ENCODE results near the gene SLC9A1.
A peak's percentile ranks its signal among the peaks of the same experiment; 100 is the strongest.

SLC9A1 gene

DNA sequence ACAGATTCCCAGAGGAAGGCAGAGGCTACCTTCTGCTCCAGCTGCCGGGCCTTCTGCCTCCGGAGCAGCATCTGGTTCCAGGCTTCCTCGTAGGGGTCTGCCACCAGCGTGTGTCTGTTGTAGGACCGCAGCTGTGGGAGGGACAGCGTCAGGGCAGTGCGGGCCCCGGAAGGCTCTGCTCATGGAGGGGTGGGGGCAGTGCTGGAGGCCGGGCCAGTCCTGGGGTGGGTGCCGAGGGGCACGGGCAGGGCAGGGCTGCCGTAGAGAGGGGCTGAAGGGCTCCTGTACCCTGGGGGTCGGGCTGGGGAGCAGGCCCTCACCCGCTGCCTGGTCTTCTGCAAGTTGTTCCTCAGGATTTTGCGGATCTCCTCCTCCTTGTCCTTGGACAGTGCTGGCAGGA is 53.2 kb downstream of the SLC9A1 start:
- no peak for DNase-seq

DNA sequence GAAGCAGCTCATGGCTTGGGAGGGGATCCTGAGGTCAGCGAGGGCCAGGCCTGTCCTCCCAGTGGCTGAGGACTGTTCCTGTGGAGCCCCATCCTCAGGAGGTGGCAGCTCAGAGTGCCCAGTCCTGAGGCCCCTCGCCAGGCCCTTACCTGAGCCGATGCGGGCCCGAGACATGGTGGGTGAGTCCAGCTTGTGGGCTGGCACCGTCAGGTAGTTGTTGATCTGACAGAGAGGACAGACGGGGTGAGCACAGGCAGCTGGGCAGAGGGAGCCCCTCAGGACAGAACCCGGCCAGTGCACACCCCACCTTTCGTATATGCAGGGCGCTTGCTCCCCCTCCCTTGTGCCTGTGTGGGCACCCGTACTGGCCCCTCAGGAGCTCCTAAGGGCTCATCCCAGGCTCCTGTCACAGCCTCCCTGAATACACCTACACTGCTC is 53.9 kb downstream of the SLC9A1 start:
- DNase-seq: no peak

DNA sequence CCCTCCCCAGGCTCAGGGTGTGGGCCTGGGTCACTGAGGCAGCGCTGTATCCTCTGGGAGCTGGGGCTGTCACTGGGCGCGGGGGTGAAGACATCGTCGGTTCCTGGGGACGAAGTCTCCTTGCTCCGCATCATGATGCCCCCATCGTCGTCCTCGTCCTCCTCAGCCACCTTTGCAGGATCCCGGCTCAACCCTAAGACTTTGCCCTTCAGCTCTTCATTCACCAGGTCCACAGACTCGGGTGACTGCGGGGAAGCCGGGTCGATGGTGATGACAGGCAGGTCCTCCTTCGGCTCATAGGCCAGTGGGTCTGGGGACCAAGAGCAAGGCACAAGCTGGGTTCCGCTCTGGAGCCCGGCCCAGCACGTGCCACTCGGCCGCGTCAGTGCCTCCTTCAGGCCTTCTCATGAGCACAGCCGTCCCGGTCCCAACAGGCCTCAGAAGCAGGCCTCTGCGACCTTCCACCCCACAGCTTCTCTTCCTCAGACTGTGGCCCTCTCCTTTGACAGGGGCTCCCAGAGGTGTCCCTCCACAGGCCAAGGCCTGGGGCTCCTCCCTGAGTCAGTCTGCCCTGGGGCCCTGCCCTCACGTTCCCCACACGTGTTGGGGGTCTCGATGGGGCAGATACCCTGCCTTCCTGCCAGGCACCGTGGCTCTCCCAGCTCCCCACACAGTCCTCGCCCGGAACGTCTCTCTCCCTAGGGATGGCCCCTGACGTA is 54.4 kb downstream of the SLC9A1 start:
- DNase-seq: no peak

DNA sequence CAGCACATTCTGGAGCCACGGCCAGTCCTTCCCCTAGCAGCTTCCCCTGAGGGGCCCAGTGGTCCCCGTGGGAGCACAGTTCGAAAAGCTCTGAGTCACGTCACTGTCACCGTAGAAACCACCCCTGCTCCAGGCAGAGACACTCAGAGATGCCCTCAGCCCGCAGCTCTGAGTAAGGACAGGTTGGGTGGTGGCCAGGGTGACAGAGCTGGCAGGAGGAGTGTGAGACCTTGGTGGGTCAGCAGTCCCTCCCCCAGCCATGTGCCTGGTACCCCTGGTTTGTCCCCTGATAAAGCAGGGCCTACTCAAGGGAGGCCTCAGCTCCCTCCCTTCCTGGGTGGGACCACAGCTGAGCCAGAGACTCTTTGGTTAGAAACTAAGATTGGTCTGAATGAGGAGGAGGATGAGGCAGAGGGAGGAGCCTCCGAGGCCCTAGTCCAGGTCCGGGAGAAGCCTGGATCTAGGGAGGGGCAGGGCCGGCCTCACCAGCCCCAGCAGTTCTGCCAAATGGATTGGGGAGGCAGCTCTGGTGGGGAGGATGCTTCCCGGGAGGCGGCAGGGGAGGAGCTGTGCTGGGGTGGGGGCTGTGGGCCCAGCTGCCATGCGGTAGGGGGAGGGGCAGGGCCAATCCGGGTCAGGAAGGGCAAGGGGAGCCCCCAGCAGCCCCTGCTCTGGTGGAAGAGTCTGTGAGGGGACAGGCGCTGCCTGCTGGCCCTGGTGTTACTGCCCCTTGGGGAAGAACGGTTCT is 55.2 kb downstream of the SLC9A1 start:
- DNase-seq: peak; percentile 67

GRCh38 chr1:27099135-27099586 is 55.8 kb downstream of the SLC9A1 start:
- DNase-seq: peak; percentile 74

DNA sequence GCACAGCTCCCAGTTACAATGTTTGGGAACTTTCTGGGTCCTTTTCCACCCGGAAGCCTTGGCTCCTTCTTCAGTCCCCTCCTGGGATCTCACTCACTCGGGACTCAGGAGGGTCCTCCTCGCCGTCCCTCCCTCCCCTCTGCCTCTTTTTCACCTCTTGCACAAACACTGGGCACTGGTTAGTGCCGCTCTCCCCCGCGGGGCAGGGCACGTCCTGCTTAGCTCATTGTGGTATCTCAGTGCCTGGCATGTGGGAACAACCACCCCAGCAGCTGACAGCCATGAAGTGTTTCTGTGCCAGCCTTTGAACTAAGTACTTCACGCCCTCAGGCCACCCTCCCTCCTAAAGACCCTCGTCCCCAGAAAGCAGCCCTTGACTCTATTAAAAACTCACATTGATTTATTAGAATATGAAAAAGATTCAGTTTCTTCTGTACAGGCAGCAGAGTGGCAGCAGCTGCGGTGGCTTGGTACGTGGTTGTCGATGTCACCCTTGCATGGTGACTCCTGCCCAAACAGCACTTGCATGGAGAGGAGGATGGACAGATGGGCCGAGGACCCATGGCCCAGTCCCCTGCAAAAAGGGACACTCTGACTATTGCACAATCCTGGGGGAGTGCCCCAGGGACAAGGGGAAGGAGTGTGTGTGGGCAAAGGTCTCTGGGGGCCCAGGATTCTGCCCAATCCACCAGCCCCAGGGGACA is 56.3 kb downstream of the SLC9A1 start:
- DNase-seq: no peak

GRCh38 chr1:27097484-27097917 is 57.4 kb downstream of the SLC9A1 start:
- peak; percentile 87 for DNase-seq

- DNase-seq: no peak
These were observed 59.3 kb downstream of the SLC9A1 start for GRCh38 chr1:27095576-27095975.

GRCh38 chr1:27092888-27093287 is 62.0 kb downstream of the SLC9A1 start:
- DNase-seq: no peak

DNA sequence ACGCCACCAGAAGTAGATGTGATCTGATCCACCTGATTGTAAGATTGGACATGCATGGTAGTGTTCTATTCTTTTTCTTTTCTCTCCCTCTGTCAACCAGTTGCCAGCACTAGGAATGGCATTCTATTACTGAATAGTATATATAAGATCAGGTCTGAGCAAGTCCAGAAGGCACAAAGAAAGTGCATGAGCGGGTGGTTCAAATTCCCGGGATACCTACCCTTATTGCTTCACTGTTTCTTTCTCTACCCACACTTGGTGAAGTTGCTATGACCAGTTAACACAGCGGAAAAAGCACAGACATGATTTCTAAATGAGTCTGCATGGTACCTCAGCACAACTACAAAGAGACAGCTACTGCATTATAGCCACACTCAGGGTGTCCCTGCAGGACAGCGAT is 64.0 kb downstream of the SLC9A1 start:
- no peak for DNase-seq

DNA sequence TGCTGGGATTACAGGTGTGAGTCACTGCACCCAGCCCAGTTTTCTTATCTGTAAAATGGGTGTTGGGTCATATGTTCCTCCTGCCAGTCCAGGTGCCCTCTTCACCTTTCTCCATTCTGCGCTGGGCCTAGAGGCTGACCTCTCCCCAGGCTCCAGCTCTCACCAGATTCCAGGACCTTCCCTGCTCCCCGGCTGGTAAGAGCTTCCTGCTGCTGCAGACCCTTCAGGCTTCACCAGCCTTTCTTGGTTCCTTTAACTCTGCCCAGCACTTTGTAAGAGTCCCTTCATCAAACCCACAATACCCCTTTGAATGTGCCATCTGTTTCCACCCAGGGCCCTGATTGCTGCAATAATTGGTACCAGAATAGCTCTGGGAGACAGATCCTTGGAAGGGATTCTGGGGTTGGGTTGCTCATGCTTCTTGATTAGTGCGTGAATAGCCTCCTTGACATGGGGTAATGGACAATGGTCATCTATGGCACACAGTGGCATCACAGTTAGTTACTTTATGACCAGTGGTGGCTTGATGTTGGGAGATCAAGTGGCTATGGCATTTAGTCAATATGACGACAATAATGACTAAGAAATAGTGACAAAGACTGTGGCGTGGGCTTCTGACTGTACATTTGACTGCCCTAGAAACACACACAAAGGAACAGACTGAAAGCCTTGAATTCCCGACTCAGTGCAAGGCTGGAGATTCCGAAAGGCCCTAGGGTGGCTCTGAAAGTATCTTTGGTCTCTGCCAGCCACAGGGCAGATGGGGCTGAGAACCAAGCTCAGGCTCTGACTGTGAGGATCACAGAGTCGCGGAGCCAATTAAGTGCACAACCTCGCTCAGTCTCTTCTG is 67.3 kb downstream of the SLC9A1 start:
- no peak for DNase-seq

DNA sequence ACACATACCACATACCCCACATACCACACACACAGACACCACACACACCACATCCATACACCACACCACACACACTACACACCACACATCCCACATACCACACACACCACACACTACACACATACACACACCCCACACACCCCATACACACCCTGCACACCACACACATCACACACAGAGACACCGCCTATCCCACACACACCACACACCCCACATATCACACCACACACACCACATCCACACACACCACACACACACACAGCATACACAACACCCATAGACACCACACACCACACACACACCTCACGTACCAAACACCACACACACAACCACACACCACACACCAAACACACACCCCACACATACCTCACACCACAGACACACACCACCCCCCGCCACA is 68.3 kb downstream of the SLC9A1 start:
- DNase-seq: no peak

DNA sequence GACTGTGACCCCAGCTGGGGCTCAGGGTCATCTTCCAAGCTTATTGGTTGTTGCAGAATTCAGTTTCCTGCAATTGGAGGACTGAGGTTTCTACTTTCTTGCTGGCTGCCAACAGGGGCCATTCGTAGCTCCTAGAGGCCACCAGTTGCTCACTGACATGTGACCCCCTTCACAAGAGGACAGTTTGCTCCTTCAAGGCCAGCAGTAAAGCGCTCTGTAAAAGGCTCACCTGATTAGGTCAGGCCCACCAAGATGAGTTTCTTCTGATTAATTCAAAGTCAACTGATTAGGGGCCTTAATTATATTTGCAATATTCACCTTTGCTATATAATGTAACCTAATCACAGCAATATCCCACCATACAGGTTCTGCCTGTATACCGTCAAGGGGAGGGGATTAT is 68.9 kb downstream of the SLC9A1 start:
- no peak for DNase-seq

- DNase-seq: no peak
These were observed 70.8 kb downstream of the SLC9A1 start for GRCh38 chr1:27084107-27084506.

DNA sequence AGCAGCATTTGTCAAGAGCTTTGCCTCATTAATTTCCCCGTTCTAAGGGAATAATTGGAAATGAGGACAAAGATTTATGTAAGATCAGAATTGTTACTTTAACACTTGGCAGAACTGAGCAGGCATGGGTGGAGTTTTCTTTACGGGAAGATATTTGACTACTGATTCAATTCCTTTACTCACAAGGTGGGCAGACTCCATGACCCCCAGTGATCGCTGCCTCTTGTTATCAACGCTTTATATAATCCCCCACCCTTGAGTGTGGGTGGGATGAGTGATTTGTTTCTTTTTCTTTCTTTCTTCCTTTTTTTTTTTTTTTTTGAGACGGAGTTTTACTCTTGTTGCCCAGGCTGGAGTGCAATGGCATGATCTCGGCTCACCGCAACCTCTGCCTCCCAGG is 77.0 kb downstream of the SLC9A1 start:
- no peak for DNase-seq

DNA sequence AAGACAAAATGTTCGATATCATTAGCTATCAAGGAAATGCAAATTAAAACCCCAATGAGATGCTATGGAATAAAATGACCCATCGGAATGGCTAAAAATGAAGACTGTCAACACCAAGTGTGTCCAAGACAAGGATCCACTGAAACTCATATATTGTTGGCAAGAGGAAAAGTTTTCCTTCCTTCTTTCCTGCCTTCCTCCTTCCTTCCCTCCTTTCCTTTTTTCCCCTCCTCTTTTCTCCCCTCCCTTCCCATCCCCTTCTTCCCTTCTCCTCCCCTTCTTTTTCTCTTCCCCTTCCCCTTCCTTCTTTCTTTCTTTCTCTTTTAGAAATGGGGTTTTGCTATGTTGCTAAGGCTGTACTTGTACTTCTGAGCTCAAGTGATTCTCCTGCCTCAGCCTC is 78.1 kb downstream of the SLC9A1 start:
- DNase-seq: no peak

GRCh38 chr1:27074175-27074780 is 80.6 kb downstream of the SLC9A1 start:
- DNase-seq: no peak

DNA sequence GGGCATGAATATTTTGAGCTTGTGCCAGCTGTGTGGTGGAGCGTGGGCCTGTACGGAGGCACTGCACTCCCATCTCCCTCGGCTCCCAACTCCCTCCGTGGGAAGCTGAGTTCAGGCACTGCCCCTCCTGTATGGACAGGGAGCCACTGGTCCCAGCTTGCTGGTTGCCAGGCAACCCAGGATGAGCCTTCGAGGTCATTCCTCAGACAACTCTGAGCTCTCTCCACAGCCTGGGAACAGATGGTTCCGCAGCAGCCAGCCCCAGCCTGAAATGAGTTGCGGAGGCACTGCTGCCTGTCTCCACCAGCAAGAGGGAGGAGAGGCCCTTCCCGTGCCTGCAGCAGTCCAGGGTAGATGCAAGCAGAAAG is 83.9 kb downstream of the SLC9A1 start:
- DNase-seq: peak; percentile 51

DNA sequence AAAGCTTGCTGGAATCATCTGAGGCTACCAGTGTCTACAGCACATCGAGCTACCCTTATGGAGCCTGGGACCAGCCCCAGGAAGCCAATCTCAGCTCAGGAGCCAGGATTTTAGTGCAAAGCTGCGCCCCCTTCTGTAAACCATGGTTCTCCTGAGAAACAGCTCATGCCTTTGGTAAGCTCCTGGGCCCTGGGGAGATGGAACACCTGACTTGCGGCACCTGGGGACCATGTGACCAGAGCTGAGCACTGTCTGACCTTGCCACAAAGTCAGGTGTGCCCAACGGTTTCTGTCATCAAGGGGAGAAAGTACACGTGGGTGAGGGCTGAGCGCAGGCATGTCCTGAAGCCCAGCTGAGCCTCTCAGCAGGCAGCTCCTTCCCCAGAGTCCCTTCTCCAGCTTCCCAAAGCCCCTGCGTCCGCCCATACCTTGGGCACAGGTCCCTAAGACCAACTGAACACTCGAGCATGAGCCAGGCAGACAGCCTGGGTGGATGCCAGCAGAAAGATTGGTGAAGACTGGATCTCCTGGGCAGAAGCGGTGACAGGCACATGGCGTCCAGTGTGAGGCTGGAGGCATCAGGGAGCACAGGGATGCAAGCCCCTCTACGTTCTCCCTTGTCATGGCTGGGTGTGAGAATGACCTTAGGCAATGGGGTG is 84.4 kb downstream of the SLC9A1 start:
- no peak for DNase-seq

GRCh38 chr1:27068922-27069321 is 86.0 kb downstream of the SLC9A1 start:
- DNase-seq: no peak

DNA sequence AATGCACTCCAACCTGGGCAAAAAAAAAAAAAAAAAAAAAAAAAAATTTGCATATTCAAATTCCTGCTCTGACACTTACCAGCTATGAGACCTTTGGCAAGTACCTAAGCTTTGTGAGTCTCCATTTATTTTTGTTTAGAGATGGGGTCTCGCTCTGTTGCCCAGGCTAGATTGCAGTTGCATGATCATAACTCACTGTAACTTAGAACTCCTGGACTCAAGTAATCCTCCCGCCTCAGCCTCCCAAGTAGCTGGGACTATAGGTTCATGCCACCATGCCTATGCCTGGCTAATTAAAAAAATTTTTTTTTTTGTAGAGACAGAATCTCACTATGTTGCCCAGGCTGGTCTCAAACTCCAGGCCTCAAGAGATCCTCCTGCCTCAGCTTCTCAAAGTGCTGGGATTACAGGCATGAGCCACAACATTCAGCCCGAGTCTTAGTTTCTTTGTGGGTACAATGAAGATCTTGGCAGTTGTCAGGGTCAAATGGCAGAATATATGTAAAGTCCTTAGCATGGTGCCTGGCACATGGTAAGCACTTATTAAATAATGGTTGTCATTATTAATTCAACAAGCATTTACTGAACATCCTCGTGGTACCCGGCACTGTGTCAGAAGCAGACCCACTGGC is 88.8 kb downstream of the SLC9A1 start:
- DNase-seq: no peak
